ES-I3 (cell line): Measurements from ENCODE around the gene MCC.

Source experiments
- H3K36me3 ChIP-seq: 2 replicates; pipeline ENCODE4 v1.6.1; 2013; ENCODE audit warnings: mild to moderate bottlenecking, low read length, control low read depth, moderate library complexity; ENCODE audit not compliant: insufficient read depth
- H3K4me1 ChIP-seq: 2 replicates; pipeline ENCODE4 v1.6.1; 2013; ENCODE audit warnings: mild to moderate bottlenecking, control low read depth, low read length; ENCODE audit not compliant: insufficient read depth
- H3K9ac ChIP-seq: 2 replicates; pipeline ENCODE4 v1.6.1; 2013; ENCODE audit warnings: low read depth, mild to moderate bottlenecking, low read length, moderate library complexity
- H3K9me3 ChIP-seq: 2 replicates; pipeline ENCODE4 v1.6.1; 2013; ENCODE audit warnings: mild to moderate bottlenecking, low read length, moderate library complexity; ENCODE audit not compliant: control insufficient read depth, insufficient read depth

MCC gene

DNA sequence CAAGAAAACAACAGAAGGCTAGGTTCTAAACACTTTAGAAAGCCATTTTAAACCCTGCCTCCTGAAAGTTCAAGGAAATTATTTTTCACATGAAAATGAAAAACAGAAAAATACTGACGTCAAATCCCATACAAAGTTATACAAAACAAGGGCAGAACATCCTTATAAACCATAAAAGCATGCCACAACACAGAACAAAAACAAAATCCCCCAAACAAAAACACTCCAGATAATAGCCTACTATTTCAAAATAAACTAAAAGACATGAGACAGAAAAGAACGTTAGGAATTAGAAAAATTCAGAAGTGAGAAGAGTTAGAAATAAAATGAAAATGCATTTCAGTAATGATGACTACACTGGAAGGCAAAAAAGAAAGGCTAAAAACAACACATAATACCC, 338.0 kb downstream of the MCC start:
- peaks cover 12% of the 10 kb centered on the region for H3K4me1 ChIP-seq
- H3K9ac ChIP-seq: no peak overlapping the region
- no peaks in the 10 kb centered on the region for H3K9me3 ChIP-seq
- no peaks in the 10 kb centered on the region for H3K36me3 ChIP-seq

DNA sequence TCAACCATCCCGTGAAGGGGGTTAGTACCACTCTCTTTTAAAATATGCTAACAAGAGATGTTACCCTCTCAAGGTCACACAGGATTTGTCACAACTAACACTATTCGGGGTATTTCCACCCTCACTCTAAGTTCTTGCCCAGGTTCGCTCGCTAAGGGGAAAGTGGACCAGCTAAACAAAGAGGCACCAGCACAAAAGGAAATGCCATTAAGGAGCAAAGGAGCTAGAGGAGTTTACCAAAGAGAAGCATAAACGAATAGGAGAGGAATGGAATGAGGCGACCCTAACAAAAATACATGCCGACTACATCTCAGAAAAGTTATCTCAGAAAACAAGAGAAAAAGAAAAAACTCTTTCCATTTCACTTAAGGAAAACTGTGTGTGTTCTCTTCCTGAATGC, 340.7 kb downstream of the MCC start:
- H3K36me3 ChIP-seq: no peaks in the 10 kb centered on the region
- H3K4me1 ChIP-seq: peaks cover 12% of the 10 kb centered on the region
- no peaks in the 10 kb centered on the region for H3K9me3 ChIP-seq
- no peak overlapping the region for H3K9ac ChIP-seq

DNA sequence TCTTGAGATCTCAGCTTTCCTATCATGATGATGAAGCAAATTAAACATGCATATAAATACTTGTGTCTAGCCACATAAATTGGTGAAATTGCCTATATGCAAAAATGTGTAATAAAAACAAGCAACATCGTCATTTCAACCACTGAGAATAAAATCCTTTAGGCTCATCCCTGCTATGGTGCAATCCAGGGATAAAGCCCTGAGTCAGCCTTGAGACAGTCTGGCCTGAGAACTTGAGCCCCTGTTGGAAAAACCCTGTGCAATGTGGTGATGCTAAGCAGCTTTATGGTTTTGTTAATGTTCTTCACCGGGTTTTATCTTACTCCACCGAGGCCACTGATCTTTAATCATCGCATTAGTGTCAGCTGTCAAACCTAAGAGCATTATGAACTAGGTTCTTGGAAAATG, 341.1 kb downstream of the MCC start:
- H3K36me3 ChIP-seq: no peaks in the 10 kb centered on the region
- peaks cover 12% of the 10 kb centered on the region for H3K4me1 ChIP-seq
- no peaks in the 10 kb centered on the region for H3K9me3 ChIP-seq
- no peak overlapping the region for H3K9ac ChIP-seq

DNA sequence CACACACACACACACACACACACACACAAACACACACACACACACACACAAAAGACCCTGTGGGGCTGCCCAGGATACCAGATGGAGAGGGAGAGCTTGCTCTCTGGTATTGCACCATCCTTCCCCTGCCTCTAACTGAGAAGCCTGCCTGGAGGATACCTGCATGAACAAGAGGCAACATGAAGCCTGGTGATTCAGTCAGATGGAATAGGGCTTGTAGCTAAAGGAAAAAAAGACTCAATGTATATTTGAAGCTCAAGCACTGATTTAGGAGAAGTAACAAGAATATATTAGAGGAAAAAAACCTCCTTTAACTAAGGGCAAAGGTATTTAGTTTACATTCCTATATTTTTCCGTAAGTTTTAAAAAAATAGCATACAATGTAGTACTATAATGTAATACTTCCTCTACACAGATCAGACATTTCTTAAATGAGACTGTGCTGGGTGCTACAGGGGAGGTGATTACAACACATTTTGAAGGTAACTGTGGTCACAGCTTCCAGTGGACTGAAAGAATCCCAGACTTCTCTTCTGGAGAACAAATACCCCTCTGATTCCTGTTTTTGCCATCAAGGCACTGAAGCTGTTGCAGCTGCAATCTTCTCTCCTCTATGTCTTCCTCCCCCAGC, 342.4 kb downstream of the MCC start:
- H3K36me3 ChIP-seq: no peaks in the 10 kb centered on the region
- no peak overlapping the region for H3K9ac ChIP-seq
- no peaks in the 10 kb centered on the region for H3K9me3 ChIP-seq
- peaks cover 17% of the 10 kb centered on the region for H3K4me1 ChIP-seq

DNA sequence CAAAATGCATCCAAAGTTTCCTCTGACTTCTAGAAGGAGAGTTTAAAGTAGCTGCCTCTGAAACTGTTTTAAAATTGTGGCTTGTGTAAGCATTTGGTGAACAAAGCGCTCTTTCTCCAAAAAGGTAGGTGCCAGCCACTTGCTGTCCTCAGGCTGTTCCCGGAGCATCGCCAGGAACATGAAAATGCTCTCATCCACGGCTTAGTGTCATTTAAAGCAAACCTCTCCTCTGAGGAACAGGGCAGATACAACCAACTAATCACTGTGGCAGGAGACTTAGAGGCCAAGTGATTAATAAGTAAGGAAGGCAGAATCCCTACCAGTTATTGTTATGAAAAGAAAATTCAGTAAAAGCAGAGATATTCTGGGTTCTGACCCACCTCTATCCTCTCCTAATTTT, 346.1 kb downstream of the MCC start:
- H3K36me3 ChIP-seq: no peaks in the 10 kb centered on the region
- no peaks in the 10 kb centered on the region for H3K9me3 ChIP-seq
- peaks cover 7% of the 10 kb centered on the region for H3K4me1 ChIP-seq
- no peak overlapping the region for H3K9ac ChIP-seq

DNA sequence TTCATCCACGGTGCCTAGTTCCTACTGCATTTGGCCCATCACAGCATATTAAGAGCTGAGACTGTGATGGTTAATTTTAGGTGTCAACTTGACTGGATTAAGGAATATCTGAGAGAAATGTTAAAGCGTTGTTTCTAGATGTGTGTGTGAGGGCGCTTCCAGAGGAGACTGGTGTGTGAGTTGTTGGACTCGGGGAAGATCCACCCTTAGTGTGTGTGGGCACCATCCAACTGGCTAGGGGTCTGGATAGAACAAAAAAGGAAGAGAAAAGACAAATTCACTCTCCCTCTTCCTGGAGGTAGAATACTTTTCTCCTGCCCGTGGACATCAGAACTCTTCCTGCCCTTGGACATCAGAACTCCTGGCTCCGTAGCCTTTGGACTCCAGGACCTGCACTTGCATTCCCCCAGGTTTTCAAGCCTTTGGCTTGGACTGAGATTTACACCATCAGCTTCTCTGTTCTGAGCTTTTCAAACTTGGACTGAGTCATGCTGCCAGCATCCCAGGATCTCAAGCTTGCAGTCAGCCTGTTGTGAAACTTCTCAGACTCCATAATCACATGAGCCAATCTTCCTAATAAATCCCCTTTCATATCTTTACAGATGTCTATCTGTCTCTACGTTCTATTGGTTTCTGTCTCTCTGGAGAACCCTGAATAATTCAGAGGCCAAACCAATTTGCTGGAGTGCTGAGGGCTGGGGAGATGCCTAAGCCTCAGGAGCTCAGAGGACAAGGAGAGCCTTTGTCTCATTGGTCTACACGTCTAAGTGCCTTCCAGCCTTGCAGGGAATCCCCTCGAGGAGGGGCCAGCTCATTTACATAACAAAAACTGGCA, 347.2 kb downstream of the MCC start:
- Histone ChIP-seq H3K4me1 (peaks cover 6% of the 10 kb centered on the region), H3K9me3 (no peaks in the 10 kb centered on the region), H3K9ac (no peak overlapping the region), H3K36me3 (no peaks in the 10 kb centered on the region)

DNA sequence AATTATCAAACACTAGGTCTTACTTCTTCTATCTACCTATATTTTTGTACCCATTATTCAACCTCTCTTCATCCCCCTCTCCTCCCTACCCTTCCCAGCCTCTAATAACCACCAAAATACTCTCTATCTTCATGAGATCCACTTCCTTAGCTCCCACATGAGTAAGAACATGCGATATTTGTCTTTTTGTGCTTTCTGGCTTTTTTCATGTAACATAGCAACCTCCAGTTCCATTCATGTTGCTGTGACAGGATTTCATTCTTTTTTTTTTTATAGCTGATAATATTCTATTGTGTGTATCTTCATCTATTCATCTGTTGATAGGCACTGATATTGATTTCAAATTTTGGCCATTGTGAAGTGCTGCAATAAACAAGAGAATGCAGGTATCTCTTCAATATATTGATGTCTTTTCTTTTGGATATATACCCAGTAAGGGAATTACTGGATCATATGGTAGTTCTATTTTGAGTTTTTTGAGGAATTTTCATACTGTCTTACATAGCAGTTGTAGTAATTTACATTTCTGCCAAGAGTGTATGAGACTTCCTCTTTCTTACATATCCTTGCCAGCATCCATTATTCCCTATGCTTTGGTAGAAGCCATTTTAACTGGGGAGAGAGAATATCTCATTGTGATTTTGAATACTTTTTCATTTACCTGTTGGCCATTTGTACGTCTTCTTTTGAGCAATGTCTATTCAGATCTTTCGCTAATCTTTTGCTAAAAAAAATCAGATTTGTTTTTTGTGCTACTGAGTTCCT, 354.9 kb downstream of the MCC start:
- Histone ChIP-seq H3K4me1 (0 out of 2 replicates have a peak, but pooled peaks cover 4% of the 10 kb centered on the region), H3K9me3 (no peaks in the 10 kb centered on the region), H3K9ac (no peak overlapping the region), H3K36me3 (no peaks in the 10 kb centered on the region)

DNA sequence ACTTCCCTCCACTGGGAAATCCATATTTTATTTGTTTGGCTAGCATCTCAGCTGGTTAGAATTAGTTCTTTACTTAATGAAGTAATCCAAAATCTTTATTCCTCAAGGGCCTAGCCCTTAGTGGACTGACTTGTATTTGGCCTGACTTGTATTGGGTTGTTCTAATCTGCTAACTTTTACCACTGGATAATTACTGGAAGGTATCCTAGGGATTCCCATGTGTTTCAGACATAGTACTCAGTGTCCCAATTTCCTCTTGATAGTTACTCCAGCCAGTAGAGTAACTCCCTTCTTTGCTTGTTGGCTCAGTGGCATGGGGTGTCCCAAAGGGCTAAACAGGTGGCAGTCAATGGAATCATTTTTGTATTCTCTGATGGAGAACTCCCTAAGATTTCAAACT, 355.7 kb downstream of the MCC start:
- Histone ChIP-seq H3K9me3 (no peaks in the 10 kb centered on the region), H3K9ac (no peak overlapping the region), H3K4me1 (peaks cover 4% of the 10 kb centered on the region; the same call in 1 of the 2 replicates), H3K36me3 (no peaks in the 10 kb centered on the region)

DNA sequence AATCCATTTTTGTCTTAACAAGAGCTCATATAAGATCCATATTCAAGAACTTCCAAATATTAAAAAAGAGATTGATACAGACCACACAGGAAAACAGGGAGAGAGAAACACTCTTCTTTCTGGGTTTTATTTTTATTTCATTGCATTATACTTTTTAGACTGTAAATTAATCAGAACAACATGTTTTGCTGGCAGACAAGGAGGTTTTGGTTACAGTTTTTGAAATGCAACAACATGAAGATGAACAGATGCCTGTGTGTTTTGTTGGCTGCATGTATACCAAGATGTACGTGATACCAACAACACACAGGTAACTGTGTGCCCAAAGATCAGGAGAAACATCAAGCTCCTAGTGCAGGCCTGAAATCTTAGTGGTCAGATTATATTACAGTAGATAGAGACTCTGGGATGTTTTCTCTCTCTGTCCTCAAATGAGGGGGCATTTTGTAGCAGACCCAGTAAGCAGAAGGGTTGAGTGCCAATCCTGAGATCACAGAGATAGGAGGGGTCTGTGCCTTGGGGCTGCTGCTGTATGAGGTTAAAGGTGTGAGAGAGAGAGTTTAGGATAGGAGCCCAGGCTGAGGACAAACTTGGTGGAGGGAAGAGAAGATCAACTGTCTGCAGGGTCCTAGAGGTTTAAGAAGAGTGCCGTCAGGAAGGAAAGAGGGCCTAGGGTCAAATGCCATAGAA, 359.5 kb downstream of the MCC start:
- Histone ChIP-seq H3K9me3 (no peaks in the 10 kb centered on the region; the same call in 1 of the 2 replicates), H3K4me1 (peaks cover 9% of the 10 kb centered on the region), H3K9ac (no peak overlapping the region), H3K36me3 (no peaks in the 10 kb centered on the region)

DNA sequence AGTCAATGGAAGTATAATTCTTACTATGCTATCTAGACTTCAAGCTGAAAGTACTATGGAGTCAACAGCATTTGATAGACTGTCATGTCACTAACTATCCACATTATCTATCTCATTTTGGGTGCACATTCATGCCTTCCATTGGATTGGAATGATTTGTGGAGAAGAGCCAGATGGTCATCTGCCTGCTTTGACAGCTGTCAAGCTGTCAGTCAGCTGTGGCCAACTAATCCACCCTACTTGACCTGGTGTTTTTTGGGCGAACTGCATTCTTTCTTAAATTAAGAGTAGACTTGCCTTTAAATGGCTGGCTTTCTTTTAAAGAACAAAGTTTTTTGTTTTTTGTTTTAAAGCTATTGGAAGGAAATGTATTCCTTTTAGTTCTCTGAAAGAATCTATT, 360.2 kb downstream of the MCC start:
- H3K9ac ChIP-seq: no peak overlapping the region
- peaks cover 9% of the 10 kb centered on the region for H3K4me1 ChIP-seq
- H3K9me3 ChIP-seq: no peaks in the 10 kb centered on the region; the same call in 1 of the 2 replicates
- H3K36me3 ChIP-seq: no peaks in the 10 kb centered on the region

DNA sequence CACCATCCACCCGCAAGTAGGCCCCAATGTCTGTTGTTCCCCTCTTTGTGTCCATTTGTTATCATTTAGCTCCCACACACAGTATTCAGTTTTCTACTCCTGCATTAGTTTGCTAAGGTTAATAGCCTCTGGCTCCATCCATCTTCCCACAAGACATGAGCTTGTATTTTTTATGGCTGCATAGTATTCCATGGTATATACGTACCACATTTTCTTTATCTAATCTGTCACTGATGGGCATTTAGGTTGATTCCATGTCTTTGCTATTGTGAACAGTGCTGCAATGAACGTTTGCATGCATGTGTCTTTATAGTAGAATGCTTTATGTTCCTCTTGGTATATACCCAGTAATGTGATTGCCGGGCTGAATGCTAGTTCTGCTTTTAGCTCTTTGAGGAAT, 361.2 kb downstream of the MCC start:
- H3K9me3 ChIP-seq: no peaks in the 10 kb centered on the region; the same call in 1 of the 2 replicates
- H3K9ac ChIP-seq: no peak overlapping the region
- peaks cover 9% of the 10 kb centered on the region for H3K4me1 ChIP-seq
- H3K36me3 ChIP-seq: no peaks in the 10 kb centered on the region

DNA sequence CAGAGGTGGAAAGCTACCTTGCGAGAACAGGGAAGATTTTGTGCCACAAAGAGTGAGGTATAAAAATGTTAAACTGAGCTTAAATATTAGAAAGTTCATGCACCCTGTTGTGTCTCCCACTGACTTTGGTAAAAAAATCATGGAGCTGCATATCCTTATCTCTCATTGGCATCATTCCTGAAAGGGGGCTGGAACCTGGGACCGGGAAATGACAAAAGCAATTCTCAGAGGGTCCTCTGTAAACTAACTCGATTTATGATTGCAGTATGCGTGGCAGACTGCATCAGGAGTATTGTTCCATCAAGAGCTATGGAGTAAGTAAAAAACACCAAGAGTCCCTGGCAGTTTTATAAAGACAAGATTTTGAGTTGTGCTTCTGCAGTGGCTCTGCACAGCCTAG, 362.9 kb downstream of the MCC start:
- H3K9ac ChIP-seq: no peak overlapping the region
- H3K36me3 ChIP-seq: no peaks in the 10 kb centered on the region
- no peaks in the 10 kb centered on the region; the same call in 1 of the 2 replicates for H3K9me3 ChIP-seq
- peaks cover 9% of the 10 kb centered on the region for H3K4me1 ChIP-seq

DNA sequence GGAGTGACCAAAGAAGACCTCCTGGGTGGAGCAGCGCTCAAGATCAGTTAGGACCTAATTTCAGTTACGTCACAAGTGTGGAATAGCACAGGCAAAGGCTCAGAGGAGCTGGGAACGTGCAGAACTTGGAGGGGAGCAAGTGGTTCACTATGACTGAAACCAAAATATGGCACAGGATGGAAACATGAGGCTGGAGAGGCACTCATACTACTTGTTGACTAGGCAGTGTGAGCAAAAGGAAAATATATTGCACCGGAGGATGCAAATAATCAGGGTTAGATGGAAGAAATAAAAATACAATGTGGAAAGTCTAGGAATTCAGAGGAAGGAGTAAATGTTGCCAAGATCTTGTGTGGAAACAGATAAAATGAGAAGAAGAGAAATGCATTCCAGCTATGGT, 363.3 kb downstream of the MCC start:
- H3K9me3 ChIP-seq: no peaks in the 10 kb centered on the region; the same call in 1 of the 2 replicates
- H3K9ac ChIP-seq: no peak overlapping the region
- no peaks in the 10 kb centered on the region for H3K36me3 ChIP-seq
- peaks cover 9% of the 10 kb centered on the region for H3K4me1 ChIP-seq

DNA sequence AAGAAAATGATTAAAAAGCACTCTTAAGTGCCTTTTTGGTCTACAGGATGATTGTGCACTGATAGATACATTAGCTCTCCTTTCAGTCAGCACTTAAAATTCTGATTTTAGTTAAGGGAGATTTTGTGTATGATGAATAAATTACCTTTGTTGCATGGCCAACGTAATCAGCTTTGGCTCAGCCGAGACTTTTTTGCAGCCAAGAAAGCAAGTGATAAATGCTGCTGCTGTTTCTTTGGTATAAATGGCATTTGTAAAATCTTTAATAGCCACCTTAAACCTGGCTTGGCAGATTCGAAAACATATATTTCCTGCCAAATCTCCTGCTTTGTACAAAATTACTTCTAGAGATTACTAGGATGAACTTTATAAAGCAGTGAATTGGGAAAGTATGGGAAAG, 364.0 kb downstream of the MCC start:
- Histone ChIP-seq H3K9me3 (no peaks in the 10 kb centered on the region; the same call in 1 of the 2 replicates), H3K36me3 (no peaks in the 10 kb centered on the region), H3K4me1 (peaks cover 8% of the 10 kb centered on the region), H3K9ac (no peak overlapping the region)
